Stomach smooth muscle (tissue), 2 donors: ENCODE results near the gene DCD.
"Not testable (repeated sequence)": the region's sequence is repeated elsewhere in the genome, so short reads cannot be mapped to it uniquely, and the experiment has no call there.

Source experiments
- H3K27ac ChIP-seq: one replicate; pipeline ENCODE4 v1.7.0; 2013; ENCODE audit warnings: mild to moderate bottlenecking, low read length, inconsistent platforms
- H3K27me3 ChIP-seq, 2 donors: one replicate each; pipeline ENCODE4 v1.7.0; 2013; ENCODE audit warnings: low read length in 2 of 2; ENCODE audit not compliant: insufficient read depth in 2 of 2, control insufficient read depth in 1 of 2
- H3K36me3 ChIP-seq, 2 donors: one replicate each; pipeline ENCODE4 v1.7.0; 2013; ENCODE audit warnings: low read length in 2 of 2; ENCODE audit not compliant: control insufficient read depth in 2 of 2, insufficient read depth in 2 of 2
- H3K4me1 ChIP-seq: one replicate; pipeline ENCODE4 v1.7.0; 2013; ENCODE audit warnings: low read length; ENCODE audit not compliant: control insufficient read depth, insufficient read depth
- H3K4me3 ChIP-seq, 2 donors: one replicate each; pipeline ENCODE4 v1.7.0; 2013; ENCODE audit warnings: low read length in 2 of 2
- H3K9ac ChIP-seq, 2 donors: one replicate each; pipeline ENCODE4 v1.7.0; 2013; ENCODE audit warnings: low read length in 2 of 2, mild to moderate bottlenecking in 1 of 2
- H3K9me3 ChIP-seq, 2 donors: one replicate each; pipeline ENCODE4 v1.7.0; 2013; ENCODE audit warnings: low read length in 2 of 2; ENCODE audit not compliant: control insufficient read depth in 2 of 2
- donor health status: healthy.
- donor health status: Pancreatic carcinoma.

Gene DCD

GRCh38 chr12:54654926-54655325 is 6.8 kb upstream of the DCD start:
- Histone ChIP-seq H3K9ac (no peak overlapping the region), H3K4me1 (peaks cover 6% of the 10 kb centered on the region), H3K27ac (no peak overlapping the region), H3K4me3 (no peak overlapping the region), H3K27me3 (peaks cover 0 to 2% of the 10 kb centered on the region in 2 donors), H3K36me3 (no peaks in the 10 kb centered on the region), H3K9me3 (no peaks in the 10 kb centered on the region)

GRCh38 chr12:54653025-54653424 is 4.9 kb upstream of the DCD start:
- Histone ChIP-seq H3K4me1 (peaks cover 8% of the 10 kb centered on the region), H3K27me3 (peaks cover 0 to under 1% of the 10 kb centered on the region in 2 donors), H3K36me3 (no peaks in the 10 kb centered on the region), H3K9ac (no peak overlapping the region), H3K4me3 (no peak overlapping the region), H3K9me3 (no peaks in the 10 kb centered on the region), H3K27ac (no peak overlapping the region)

- H3K36me3 ChIP-seq = no peaks in the 10 kb centered on the region
- H3K27me3 ChIP-seq = no peaks in the 10 kb centered on the region
- no peaks in the 10 kb centered on the region for H3K9me3 ChIP-seq
- H3K4me1 ChIP-seq = peaks cover 8% of the 10 kb centered on the region
- no peak overlapping the region for H3K9ac ChIP-seq
- no peak overlapping the region for H3K27ac ChIP-seq
- no peak overlapping the region for H3K4me3 ChIP-seq
These were observed 2.7 kb upstream of the DCD start for GRCh38 chr12:54650889-54651288.

GRCh38 chr12:54650409-54650808 is 2.2 kb upstream of the DCD start:
- Histone ChIP-seq H3K4me3 (no peak overlapping the region), H3K27me3 (no peaks in the 10 kb centered on the region), H3K27ac (no peak overlapping the region), H3K9me3 (no peaks in the 10 kb centered on the region), H3K9ac (no peak overlapping the region), H3K4me1 (peaks cover 8% of the 10 kb centered on the region), H3K36me3 (no peaks in the 10 kb centered on the region)

- no peak overlapping the region for H3K27ac ChIP-seq
- H3K4me1 ChIP-seq = peaks cover 8% of the 10 kb centered on the region
- H3K9me3 ChIP-seq = no peaks in the 10 kb centered on the region
- H3K27me3 ChIP-seq = no peaks in the 10 kb centered on the region
- no peaks in the 10 kb centered on the region for H3K36me3 ChIP-seq
- H3K4me3 ChIP-seq = no peak overlapping the region
- no peak overlapping the region for H3K9ac ChIP-seq
These were observed 1.7 kb upstream of the DCD start for GRCh38 chr12:54649825-54650224.

- Histone ChIP-seq H3K9ac (no peak overlapping the region), H3K27me3 (no peaks in the 10 kb centered on the region), H3K4me1 (no peaks in the 10 kb centered on the region), H3K9me3 (no peaks in the 10 kb centered on the region), H3K36me3 (no peaks in the 10 kb centered on the region), H3K27ac (no peak overlapping the region), H3K4me3 (no peak overlapping the region)
These were observed 6.6 kb downstream of the DCD start for GRCh38 chr12:54641554-54641953.

GRCh38 chr12:54641089-54641488 is 7.1 kb downstream of the DCD start:
- no peaks in the 10 kb centered on the region for H3K9me3 ChIP-seq
- no peaks in the 10 kb centered on the region for H3K36me3 ChIP-seq
- no peaks in the 10 kb centered on the region for H3K27me3 ChIP-seq
- no peak overlapping the region for H3K9ac ChIP-seq
- H3K4me3 ChIP-seq = no peak overlapping the region
- no peaks in the 10 kb centered on the region for H3K4me1 ChIP-seq
- H3K27ac ChIP-seq = no peak overlapping the region

GRCh38 chr12:54639112-54639511 is 9.1 kb downstream of the DCD start:
- H3K4me3 ChIP-seq, H3K27me3 ChIP-seq, H3K27ac ChIP-seq, H3K4me1 ChIP-seq, H3K36me3 ChIP-seq, H3K9me3 ChIP-seq, H3K9ac ChIP-seq: not testable (repeated sequence)

- Histone ChIP-seq H3K27me3 (peaks cover 0 to 6% of the 10 kb centered on the region in 2 donors), H3K27ac (no peak within 1 kb of the TSS), H3K4me3 (no peak within 1 kb of the TSS)
These were observed 13.4 kb downstream of the DCD start, which contains the start of gene LACRT for GRCh38 chr12:54634795-54635194. Gene LACRT (minus strand): TSS chr12:54634895. CDS start chr12:54634841, 54 bp downstream.

GRCh38 chr12:54631988-54632728 is 16.0 kb downstream of the DCD start:
- H3K27ac ChIP-seq = no peak overlapping the region
- H3K9me3 ChIP-seq = no peaks in the 10 kb centered on the region
- no peaks in the 10 kb centered on the region for H3K36me3 ChIP-seq
- no peak overlapping the region for H3K4me3 ChIP-seq
- no peaks in the 10 kb centered on the region for H3K4me1 ChIP-seq
- H3K9ac ChIP-seq = no peak overlapping the region
- H3K27me3 ChIP-seq = peaks cover 0 to 6% of the 10 kb centered on the region in 2 donors

More at GRCh38 chr12:54634795-54635194, 13.4 kb downstream of the DCD start, which contains the start of gene LACRT:
- Histone ChIP-seq H3K9ac (no peak within 1 kb of the TSS), H3K36me3 (no peaks in the 10 kb centered on the region), H3K9me3 (no peaks in the 10 kb centered on the region), H3K4me1 (no peaks in the 10 kb centered on the region)

- Histone ChIP-seq H3K9me3 (no peaks in the 10 kb centered on the region), H3K27me3 (peaks cover 0 to 6% of the 10 kb centered on the region in 2 donors), H3K9ac (no peak overlapping the region), H3K4me1 (no peaks in the 10 kb centered on the region), H3K27ac (no peak overlapping the region), H3K4me3 (no peak overlapping the region), H3K36me3 (no peaks in the 10 kb centered on the region)
These were observed 16.6 kb downstream of the DCD start for GRCh38 chr12:54631551-54631950.
